NT2/D1 (cell line): Measurements from ENCODE around the gene TBCD.

ENCODE experiments used
- YY1 ChIP-seq: IDR thresholded peaks from 2 replicates; pipeline ENCODE4 v1.6.1; 2011; ENCODE audit not compliant: insufficient read length, insufficient read depth
- ZNF274 ChIP-seq: IDR thresholded peaks from 2 replicates; pipeline ENCODE4 v1.6.1; 2011; ENCODE audit warnings: mild to moderate bottlenecking, low read depth, low read length

GRCh38 chr17:82887255-82888164 lies 135.6 kb downstream of the TBCD start:
- TF ChIP-seq ZNF274 (no peak), YY1 (no peak)
